ENCODE measurements around the gene ANK3. TPM values are rescaled to one million over a fixed set of nuclear protein-coding genes. Genes with fewer than 3 reads are reported as not detected.

The ANK3 gene
- total and polyA plus RNA-seq, 2 experiments from 2014 or later, result 46.5 to 85.2 TPM

- Mint-ChIP-seq H3K27ac (no peak overlapping the region; the same call in 1 of the 2 replicates), H3K27me3 (ENCODE audit: insufficient read depth, low read depth, poor library complexity) (no peaks in the 10 kb centered on the region), H3K4me1 (peaks cover 5% of the 10 kb centered on the region), H3K4me3 (no peak overlapping the region), H3K9me3 (no peaks in the 10 kb centered on the region), H3K36me3 (ENCODE audit: low read depth) (no peaks in the 10 kb centered on the region)
- no peak for ATAC-seq
- no peak for TF ChIP-seq ETS1 (IDR thresholded peaks at IDR 0.05)
- no peak for TF ChIP-seq EZH2 (IDR thresholded peaks at IDR 0.05; ENCODE audit: low read depth, unreplicated experiment)
- TF ChIP-seq POLR2AphosphoS5 (IDR thresholded peaks at IDR 0.05; ENCODE audit: low read depth), result no peak
- TF ChIP-seq JUNB (IDR thresholded peaks at IDR 0.05; ENCODE audit: unreplicated experiment), result no peak
- no peak for TF ChIP-seq ZNF331 (CRISPR knock-in tag; IDR thresholded peaks at IDR 0.05; ENCODE audit: low read depth)
- TF ChIP-seq CREB1 (CRISPR knock-in tag; IDR thresholded peaks at IDR 0.05; ENCODE audit: low read depth), result no peak
- no peak for TF ChIP-seq ZNF462 (CRISPR knock-in tag; IDR thresholded peaks at IDR 0.05)
- TF ChIP-seq CTCF (conservative IDR thresholded peaks at IDR 0.05; ENCODE audit: low read depth in 2 of 2), result no peak
- no peak for TF ChIP-seq NANOG (IDR thresholded peaks at IDR 0.05; ENCODE audit: borderline replicate concordance)
- TF ChIP-seq STAT1 (IDR thresholded peaks at IDR 0.05; ENCODE audit: unreplicated experiment), result no peak
- TF ChIP-seq EZH2phosphoT487 (IDR thresholded peaks at IDR 0.05; ENCODE audit: unreplicated experiment), result no peak
- no peak for TF ChIP-seq REST (IDR thresholded peaks at IDR 0.05; ENCODE audit: unreplicated experiment)
- no peak for TF ChIP-seq ZNF114 (CRISPR knock-in tag; IDR thresholded peaks at IDR 0.05)
- peaks cover 6% of the 10 kb centered on the region; the same call in 1 of the 2 replicates for H4K20me1 ChIP-seq (replicated peaks; ENCODE audit: insufficient read depth)
- H3F3A ChIP-seq (replicated peaks; ENCODE audit: low read depth), result no peaks in the 10 kb centered on the region
- no peaks in the 10 kb centered on the region for H3K79me2 ChIP-seq (replicated peaks; ENCODE audit: insufficient read depth)
- no peaks in the 10 kb centered on the region for H3K4me1 ChIP-seq (ENCODE audit: insufficient read depth)
- no peaks in the 10 kb centered on the region for H3K36me3 ChIP-seq (ENCODE audit: insufficient read depth)
- no peak overlapping the region for H2AFZ ChIP-seq
- H3K27me3 ChIP-seq (ENCODE audit: insufficient read depth), result no peaks in the 10 kb centered on the region
- no peak overlapping the region for H3K27ac ChIP-seq (ENCODE audit: low read depth)
- H3K9me2 ChIP-seq (ENCODE audit: insufficient read depth), result no peaks in the 10 kb centered on the region
- H3K4me2 ChIP-seq, result no peak overlapping the region
- H3K4me3 ChIP-seq, result no peak overlapping the region
- no peak for DNase-seq (ENCODE audit: low spot score)
These were observed 84.2 kb downstream of the ANK3 start for GRCh38 chr10:60305380-60305892.

Data from GM23338 (cell line).